GM12878 (cell line): ENCODE data around the gene ATP2C1. TPM values are rescaled to one million over a fixed set of nuclear protein-coding genes. Genes with fewer than 3 reads are reported as not detected.

ENCODE experiments used
- CREB1 ChIP-seq: IDR thresholded peaks from 2 replicates; pipeline ENCODE4 v1.6.1; 2012; ENCODE audit warnings: low read depth, mild to moderate bottlenecking, inconsistent platforms
- E4F1 ChIP-seq: fragments of 450-650 bp; IDR thresholded peaks from 2 replicates; pipeline ENCODE4 v1.6.1; 2018; ENCODE audit warnings: borderline replicate concordance, mild to moderate bottlenecking; ENCODE audit not compliant: partially characterized antibody
- ETV6 ChIP-seq, 2 experiments: fragments of 450-650 bp in 1 of 2; IDR thresholded peaks in 1 of 2; conservative IDR thresholded peaks in 1 of 2; 2 replicates each; pipeline ENCODE4 v1.6.1; 2014; ENCODE audit warnings: antibody characterized with exemption in 1 of 2, borderline replicate concordance in 1 of 2, low read depth in 1 of 2, mild to moderate bottlenecking in 1 of 2, moderate library complexity in 1 of 2
- FOXM1 ChIP-seq: IDR thresholded peaks from 2 replicates; pipeline ENCODE4 v1.6.1; 2012; ENCODE audit warnings: low read depth, mild to moderate bottlenecking, inconsistent platforms, low read length, moderate library complexity
- LARP7 ChIP-seq: fragments of 450-650 bp; IDR thresholded peaks from 2 replicates; pipeline ENCODE4 v1.6.1; 2017; ENCODE audit warnings: mild to moderate bottlenecking
- MTA2 ChIP-seq: fragments of 450-650 bp; IDR thresholded peaks from 2 replicates; pipeline ENCODE4 v1.6.1; 2016; ENCODE audit warnings: low read depth, mild to moderate bottlenecking, moderate library complexity
- MXI1 ChIP-seq: fragments of 150-350 bp; IDR thresholded peaks from 2 replicates; pipeline ENCODE4 v1.6.1; 2011; ENCODE audit warnings: low read depth, mild to moderate bottlenecking, inconsistent platforms, low read length, improper control_type of control experiment
- NR2C1 ChIP-seq: fragments of 450-650 bp; IDR thresholded peaks from 2 replicates; pipeline ENCODE4 v1.6.1; 2017; ENCODE audit warnings: antibody characterized with exemption, mild to moderate bottlenecking, moderate library complexity
- NRF1 ChIP-seq: conservative IDR thresholded peaks from 2 replicates; pipeline ENCODE4 v1.6.1; 2011; ENCODE audit warnings: mild to moderate bottlenecking, low read depth, low read length, improper control_type of control experiment
- PML ChIP-seq: IDR thresholded peaks from 2 replicates; pipeline ENCODE4 v1.6.1; 2012; ENCODE audit warnings: low read length, inconsistent platforms
- POU2F2 ChIP-seq: IDR thresholded peaks from 3 replicates; pipeline ENCODE4 v1.6.1; 2011; ENCODE audit warnings: low read depth, mild to moderate bottlenecking, low read length, borderline replicate concordance
- RELA ChIP-seq: fragments of 450-650 bp; IDR thresholded peaks from 2 replicates; pipeline ENCODE4 v1.8.0; 2014; ENCODE audit warnings: borderline replicate concordance; ENCODE audit not compliant: partially characterized antibody
- RFX5 ChIP-seq: IDR thresholded peaks from 2 replicates; pipeline ENCODE4 v1.6.1; 2011; ENCODE audit warnings: low read depth, low read length, improper control_type of control experiment
- SMAD1 ChIP-seq: fragments of 450-650 bp; IDR thresholded peaks from 2 replicates; pipeline ENCODE4 v1.6.1; 2018; ENCODE audit warnings: mild to moderate bottlenecking, low read depth; ENCODE audit not compliant: partially characterized antibody
- SRF ChIP-seq, 2 experiments: IDR thresholded peaks; 2 replicates each; pipeline ENCODE4 v1.6.1; 2011; ENCODE audit warnings: low read depth in 2 of 2, low read length in 2 of 2, mild to moderate bottlenecking in 1 of 2, moderate library complexity in 1 of 2
- TCF3 ChIP-seq: IDR thresholded peaks from 2 replicates; pipeline ENCODE4 v1.6.1; 2012; ENCODE audit warnings: low read depth, mild to moderate bottlenecking, low read length, borderline replicate concordance; ENCODE audit not compliant: insufficient read depth
- TCF7 ChIP-seq: IDR thresholded peaks from 2 replicates; pipeline ENCODE4 v1.6.1; 2014; ENCODE audit warnings: antibody characterized with exemption, borderline replicate concordance
- USF1 ChIP-seq: IDR thresholded peaks from 2 replicates; pipeline ENCODE4 v1.6.1; 2011; ENCODE audit warnings: borderline replicate concordance, low read depth, mild to moderate bottlenecking, moderate library complexity, mixed read lengths, low read length; ENCODE audit not compliant: insufficient read depth; ENCODE audit errors: extremely low read length
- YY1 ChIP-seq: IDR thresholded peaks from 2 replicates; pipeline ENCODE4 v1.6.1; 2011; ENCODE audit warnings: low read depth, mild to moderate bottlenecking, low read length
- ZBTB11 ChIP-seq: fragments of 450-650 bp; formaldehyde crosslinking; IDR thresholded peaks from 2 replicates; pipeline ENCODE4 v1.5.0; 2022; ENCODE audit warnings: mild to moderate bottlenecking, missing genetic modification characterization
- ZBTB33 ChIP-seq: fragments of 450-650 bp; IDR thresholded peaks from 2 replicates; pipeline ENCODE4 v1.6.1; 2017; ENCODE audit warnings: mild to moderate bottlenecking
- polyA plus RNA-seq, 11 experiments: library from polyadenylated mRNA; depleted of rRNA in 4 of 11; unstranded in 6 of 11; stranded (reverse) in 5 of 11; fragments of >200 nt; fragmentation: Nextera tagmentation in 4 of 11; fragmentation: Illumina TruSeq in 1 of 11; extraction: Ambion mirVana in 4 of 11; extraction: Trizol in 1 of 11; gene quantifications; 1 replicate in 1 of 11; 2 replicates in 10 of 11; pipeline versions ENCODE4 v1.2.1 to v1.2.3, GENCODE V29; 2011 to 2016; ENCODE audit warnings: inconsistent platforms in 2 of 11, missing spikeins in 2 of 11, low read depth in 1 of 11
- total RNA-seq, 4 experiments: library from RNA; depleted of rRNA in 3 of 4; stranded (reverse); fragments of >200 nt in 3 of 4; fragmentation: Illumina TruSeq in 1 of 4; extraction: Trizol in 1 of 4; gene quantifications; 2 replicates each; pipeline versions ENCODE4 v1.2.1 to v1.2.3, GENCODE V29; 2013 to 2021

The ATP2C1 gene
- total and polyA plus RNA-seq, 10 of the 15 experiments (the other 5 are each of a cell fraction or from before 2014, with no cell fraction given): 20.6 to 116 (median 55.1) TPM

GRCh38 chr3:130916507-130917167 is 22.8 kb downstream of the ATP2C1 start (continued):
- TF ChIP-seq NRF1: no peak
- TF ChIP-seq CREB1: no peak
- no peak for TF ChIP-seq NR2C1
- no peak for TF ChIP-seq LARP7
- TF ChIP-seq MTA2: no peak
- TF ChIP-seq ETV6 (conservative IDR thresholded peaks at IDR 0.05 in 1 of 2, IDR thresholded peaks at IDR 0.05 in 1 of 2; ENCODE audit: borderline replicate concordance in 1 of 2, low read depth in 1 of 2): no peak
- no peak for TF ChIP-seq YY1
- no peak for TF ChIP-seq TCF7
- no peak for TF ChIP-seq ZBTB11 (CRISPR knock-in tag)
- TF ChIP-seq MXI1: no peak
- no peak for TF ChIP-seq SMAD1
- no peak for TF ChIP-seq ZBTB33
- no peak for TF ChIP-seq E4F1
- no peak for TF ChIP-seq TCF3
- no peak for TF ChIP-seq RFX5
- no peak for TF ChIP-seq SRF (IDR thresholded peaks at IDR 0.05; ENCODE audit: low read depth in 2 of 2, low read length in 2 of 2)
- TF ChIP-seq RELA: no peak
- no peak for TF ChIP-seq FOXM1
- no peak for TF ChIP-seq USF1
- no peak for TF ChIP-seq PML
- TF ChIP-seq POU2F2: no peak
